Neural cell (in vitro differentiated cells): ENCODE measurements around the gene P2RY6. TPM values are rescaled to one million over a fixed set of nuclear protein-coding genes. Genes with fewer than 3 reads are reported as not detected.
A peak's percentile ranks its signal among the peaks of the same experiment; 100 is the strongest.

Experiments used
- H2AFZ ChIP-seq: fragments of 200-600, 300-800 bp; sonication (generic), shearing (Covaris generic); 2 replicates; pipeline ENCODE4 v1.6.0; 2014; ENCODE audit warnings: low read depth, mild to moderate bottlenecking, antibody characterized with exemption, low read length, moderate library complexity
- H3F3A ChIP-seq: fragments of 200-600 bp; shearing (Covaris generic); 2 replicates; pipeline ENCODE4 v1.6.1; 2016; ENCODE audit warnings: mild to moderate bottlenecking, moderate library complexity, mixed read lengths, antibody characterized with exemption, low read length; ENCODE audit not compliant: insufficient read depth, poor library complexity, severe bottlenecking
- H3K27ac ChIP-seq: fragments of 200-600, 300-800 bp; sonication (generic), shearing (Covaris generic); 2 replicates; pipeline ENCODE4 v1.5.1; 2014; ENCODE audit warnings: mild to moderate bottlenecking, low read length, moderate library complexity
- H3K27me3 ChIP-seq: fragments of 300-800, 200-600 bp; sonication (generic), shearing (Covaris generic); 2 replicates; pipeline ENCODE4 v1.6.0; 2014; ENCODE audit warnings: mild to moderate bottlenecking, low read depth, low read length, moderate library complexity; ENCODE audit not compliant: insufficient read depth
- H3K36me3 ChIP-seq: fragments of 300-800, 200-600 bp; sonication (generic), shearing (Covaris generic); 2 replicates; pipeline ENCODE4 v1.5.1; 2014; ENCODE audit warnings: mild to moderate bottlenecking, antibody characterized with exemption, low read length, moderate library complexity; ENCODE audit not compliant: insufficient read depth
- H3K4me2 ChIP-seq: fragments of 300-800, 200-600 bp; sonication (generic), shearing (Covaris generic); 2 replicates; pipeline ENCODE4 v1.6.0; 2014; ENCODE audit warnings: mild to moderate bottlenecking, low read length
- H3K4me3 ChIP-seq: fragments of 300-800, 200-600 bp; sonication (generic), shearing (Covaris generic); 2 replicates; pipeline ENCODE4 v1.5.1; 2014; ENCODE audit warnings: mild to moderate bottlenecking, low read length, moderate library complexity
- H3K79me2 ChIP-seq: fragments of 200-600 bp; shearing (Covaris generic); replicated peaks from 2 replicates; pipeline ENCODE4 v1.6.0; 2014; ENCODE audit warnings: mild to moderate bottlenecking, low read length, moderate library complexity; ENCODE audit not compliant: insufficient read depth
- H3K9ac ChIP-seq: fragments of 300-800, 200-600 bp; sonication (generic), shearing (Covaris generic); 2 replicates; pipeline ENCODE4 v1.6.1; 2016; ENCODE audit warnings: mild to moderate bottlenecking, low read length, mixed read lengths
- H3K9me2 ChIP-seq: fragments of 200-600 bp; shearing (Covaris generic); 2 replicates; pipeline ENCODE4 v1.6.1; 2016; ENCODE audit warnings: mild to moderate bottlenecking, low read length, mixed read lengths; ENCODE audit not compliant: insufficient read depth
- H3K9me3 ChIP-seq: fragments of 200-600, 300-800 bp; sonication (generic), shearing (Covaris generic); 2 replicates; pipeline ENCODE4 v1.6.1; 2016; ENCODE audit warnings: mild to moderate bottlenecking, mixed run types, low read length, moderate library complexity, mixed read lengths
- H4K20me1 ChIP-seq: fragments of 200-600 bp; shearing (Covaris generic); 2 replicates; pipeline ENCODE4 v1.6.1; 2016; ENCODE audit warnings: mild to moderate bottlenecking, mixed run types; ENCODE audit not compliant: insufficient read depth
- CTCF ChIP-seq: fragments of 450-650 bp; IDR thresholded peaks from 2 replicates; pipeline ENCODE4 v1.5.1; 2014; ENCODE audit warnings: antibody characterized with exemption, mild to moderate bottlenecking, moderate library complexity; ENCODE audit not compliant: poor library complexity, severe bottlenecking
- EP300 ChIP-seq: fragments of 450-650 bp; conservative IDR thresholded peaks from 2 replicates; pipeline ENCODE4 v1.6.1; 2014; ENCODE audit warnings: antibody characterized with exemption, mild to moderate bottlenecking, moderate library complexity; ENCODE audit not compliant: poor library complexity, severe bottlenecking
- EZH2 ChIP-seq: fragments of 200-600, 300-800 bp; shearing (Covaris generic), sonication (generic); IDR thresholded peaks from 2 replicates; pipeline ENCODE4 v1.6.1; 2014; ENCODE audit warnings: antibody characterized with exemption, low read length, borderline replicate concordance, mild to moderate bottlenecking; ENCODE audit not compliant: insufficient read depth, poor library complexity, severe bottlenecking
- MXI1 ChIP-seq: fragments of 450-650 bp; conservative IDR thresholded peaks from 2 replicates; pipeline ENCODE4 v1.6.1; 2014; ENCODE audit warnings: antibody characterized with exemption, mild to moderate bottlenecking; ENCODE audit not compliant: poor library complexity, severe bottlenecking
- POLR2AphosphoS5 ChIP-seq: IDR thresholded peaks from 2 replicates; pipeline ENCODE4 v1.6.1; 2012
- RAD21 ChIP-seq: fragments of 450-650 bp; conservative IDR thresholded peaks from 2 replicates; pipeline ENCODE4 v1.6.1; 2014; ENCODE audit warnings: antibody characterized with exemption, mild to moderate bottlenecking, moderate library complexity
- REST ChIP-seq: IDR thresholded peaks from 2 replicates; pipeline ENCODE4 v1.6.1; 2012; ENCODE audit warnings: borderline replicate concordance
- SMC3 ChIP-seq: fragments of 450-650 bp; conservative IDR thresholded peaks from 2 replicates; pipeline ENCODE4 v1.6.1; 2014; ENCODE audit warnings: antibody characterized with exemption, mild to moderate bottlenecking, moderate library complexity; ENCODE audit not compliant: poor library complexity
- TAF1 ChIP-seq: IDR thresholded peaks from 2 replicates; pipeline ENCODE4 v1.6.1; 2012; ENCODE audit warnings: low read depth
- polyA plus RNA-seq: library from polyadenylated mRNA; depleted of rRNA; stranded (reverse); fragments of >200 nt; gene quantifications from 2 replicates; pipeline ENCODE4 v1.2.3, GENCODE V29; 2014

Gene P2RY6
- polyA plus RNA-seq, 1 donor from 2014 or later = not detected

- H2AFZ ChIP-seq = no peak overlapping the region
- H4K20me1 ChIP-seq = no peaks in the 10 kb centered on the region
- H3K9me3 ChIP-seq = no peaks in the 10 kb centered on the region
- H3K9me2 ChIP-seq = no peaks in the 10 kb centered on the region
- no peak for TF ChIP-seq RAD21
- no peak for TF ChIP-seq SMC3
- no peak for TF ChIP-seq EZH2
- TF ChIP-seq CTCF = no peak
- no peak for TF ChIP-seq POLR2AphosphoS5
- TF ChIP-seq EP300 = no peak
- no peak for TF ChIP-seq MXI1
- no peak for TF ChIP-seq TAF1
- no peak for TF ChIP-seq REST
- H3K79me2 ChIP-seq = no peaks in the 10 kb centered on the region
- H3K9ac ChIP-seq = no peak overlapping the region
- H3K27ac ChIP-seq = no peak overlapping the region
- H3K4me2 ChIP-seq = no peak overlapping the region
- no peak overlapping the region for H3K4me3 ChIP-seq
- no peaks in the 10 kb centered on the region for H3K27me3 ChIP-seq
- no peaks in the 10 kb centered on the region for H3K36me3 ChIP-seq
- no peaks in the 10 kb centered on the region for H3F3A ChIP-seq
These were observed 29.0 kb upstream of the P2RY6 start for GRCh38 chr11:73243093-73243485.

- H3K9ac ChIP-seq = peak overlapping the region; percentile 6
- no peaks in the 10 kb centered on the region for H3K36me3 ChIP-seq
- H3K27ac ChIP-seq = peak overlapping the region; percentile 21
- no peak overlapping the region for H3K4me2 ChIP-seq
- TF ChIP-seq TAF1 (no peak), RAD21 (no peak), POLR2AphosphoS5 (no peak), MXI1 (no peak), EZH2 (no peak), EP300 (no peak), CTCF (no peak), REST (no peak), SMC3 (no peak)
- H3K4me3 ChIP-seq = no peak overlapping the region
- H3K9me3 ChIP-seq = no peaks in the 10 kb centered on the region
- no peaks in the 10 kb centered on the region for H3K79me2 ChIP-seq
- no peaks in the 10 kb centered on the region for H3K27me3 ChIP-seq
- H3K9me2 ChIP-seq = no peaks in the 10 kb centered on the region
- no peaks in the 10 kb centered on the region for H4K20me1 ChIP-seq
- no peak overlapping the region for H2AFZ ChIP-seq
- no peaks in the 10 kb centered on the region for H3F3A ChIP-seq
These were observed 27.4 kb upstream of the P2RY6 start for GRCh38 chr11:73244589-73245240.
